DOHH2 (cell line): ENCODE data around the gene SLC2A9.

Experiments
- H3F3A ChIP-seq: fragments of 200-600 bp; sonication (generic), shearing (Covaris generic); 2 replicates; pipeline ENCODE4 v1.6.0; 2016; ENCODE audit warnings: antibody characterized with exemption, mild to moderate bottlenecking; ENCODE audit not compliant: control insufficient read depth, insufficient read depth
- H3K27ac ChIP-seq: fragments of 200-600 bp; sonication (generic); 2 replicates; pipeline ENCODE4 v1.5.1; 2014; ENCODE audit warnings: low read depth, mild to moderate bottlenecking, low read length, moderate library complexity
- H3K27me3 ChIP-seq: fragments of 200-600 bp; sonication (generic); 2 replicates; pipeline ENCODE4 v1.6.1; 2014; ENCODE audit warnings: mild to moderate bottlenecking, low read length, mixed read lengths; ENCODE audit not compliant: control insufficient read depth
- H3K36me3 ChIP-seq: fragments of 200-600 bp; sonication (generic); 2 replicates; pipeline ENCODE4 v1.6.1; 2014; ENCODE audit warnings: mild to moderate bottlenecking, low read length, moderate library complexity, mixed read lengths; ENCODE audit not compliant: control insufficient read depth
- H3K4me1 ChIP-seq: fragments of 200-600 bp; sonication (generic); 2 replicates; pipeline ENCODE4 v1.6.1; 2014; ENCODE audit warnings: mild to moderate bottlenecking, low read length, mixed read lengths; ENCODE audit not compliant: control insufficient read depth
- H3K4me2 ChIP-seq: fragments of 200-600 bp; sonication (generic); 2 replicates; pipeline ENCODE4 v1.6.0; 2014; ENCODE audit warnings: mild to moderate bottlenecking, low read length, moderate library complexity
- H3K4me3 ChIP-seq: fragments of 200-600 bp; sonication (generic); 2 replicates; pipeline ENCODE4 v1.5.1; 2014; ENCODE audit warnings: mild to moderate bottlenecking, low read length, mixed read lengths
- H3K79me2 ChIP-seq: fragments of 200-600 bp; sonication (generic); 2 replicates; pipeline ENCODE4 v1.6.1; 2014; ENCODE audit warnings: mild to moderate bottlenecking, low read length, mixed read lengths; ENCODE audit not compliant: control insufficient read depth
- H3K9me2 ChIP-seq: fragments of 200-600 bp; sonication (generic); replicated peaks from 2 replicates; pipeline ENCODE4 v1.6.1; 2014; ENCODE audit warnings: mild to moderate bottlenecking, low read length, mixed read lengths; ENCODE audit not compliant: control insufficient read depth
- H3K9me3 ChIP-seq: fragments of 200-600 bp; sonication (generic); 2 replicates; pipeline ENCODE4 v1.6.1; 2014; ENCODE audit warnings: antibody characterized with exemption, low read length, mixed read lengths; ENCODE audit not compliant: control insufficient read depth, insufficient read depth
- H4K20me1 ChIP-seq: fragments of 200-600 bp; sonication (generic); 2 replicates; pipeline ENCODE4 v1.6.0; 2014; ENCODE audit warnings: low read depth, mild to moderate bottlenecking, antibody characterized with exemption, low read length, moderate library complexity; ENCODE audit not compliant: control insufficient read depth, insufficient read depth
- EZH2phosphoT487 ChIP-seq: fragments of 200-600 bp; sonication (generic); IDR thresholded peaks from 2 replicates; pipeline ENCODE4 v1.6.1; 2017; ENCODE audit warnings: borderline replicate concordance, mild to moderate bottlenecking, antibody characterized with exemption, low read length, moderate library complexity, mixed read lengths
- TF ChIP-seq, protein P1 (sequence below): fragments of 200-600 bp; sonication (generic); IDR thresholded peaks from one replicate; pipeline ENCODE4 v1.5.1; 2014; ENCODE audit warnings: antibody characterized with exemption, mild to moderate bottlenecking, low read depth, low read length; ENCODE audit not compliant: poor library complexity, severe bottlenecking

The SLC2A9 gene

GRCh38 chr4:10066206-10066605 lies 44.9 kb upstream of the SLC2A9 start:
- Histone ChIP-seq H3K36me3 (no peaks in the 10 kb centered on the region), H3K9me3 (no peaks in the 10 kb centered on the region), H4K20me1 (no peaks in the 10 kb centered on the region), H3F3A (no peaks in the 10 kb centered on the region), H3K4me1 (peaks cover 1% of the 10 kb centered on the region), H3K9me2 (no peaks in the 10 kb centered on the region), H3K4me3 (no peak overlapping the region), H3K79me2 (no peaks in the 10 kb centered on the region), H3K27me3 (no peaks in the 10 kb centered on the region), H3K4me2 (no peak overlapping the region), H3K27ac (no peak overlapping the region)
- no peak for TF ChIP-seq EZH2phosphoT487
- TF ChIP-seq, protein P1, sequence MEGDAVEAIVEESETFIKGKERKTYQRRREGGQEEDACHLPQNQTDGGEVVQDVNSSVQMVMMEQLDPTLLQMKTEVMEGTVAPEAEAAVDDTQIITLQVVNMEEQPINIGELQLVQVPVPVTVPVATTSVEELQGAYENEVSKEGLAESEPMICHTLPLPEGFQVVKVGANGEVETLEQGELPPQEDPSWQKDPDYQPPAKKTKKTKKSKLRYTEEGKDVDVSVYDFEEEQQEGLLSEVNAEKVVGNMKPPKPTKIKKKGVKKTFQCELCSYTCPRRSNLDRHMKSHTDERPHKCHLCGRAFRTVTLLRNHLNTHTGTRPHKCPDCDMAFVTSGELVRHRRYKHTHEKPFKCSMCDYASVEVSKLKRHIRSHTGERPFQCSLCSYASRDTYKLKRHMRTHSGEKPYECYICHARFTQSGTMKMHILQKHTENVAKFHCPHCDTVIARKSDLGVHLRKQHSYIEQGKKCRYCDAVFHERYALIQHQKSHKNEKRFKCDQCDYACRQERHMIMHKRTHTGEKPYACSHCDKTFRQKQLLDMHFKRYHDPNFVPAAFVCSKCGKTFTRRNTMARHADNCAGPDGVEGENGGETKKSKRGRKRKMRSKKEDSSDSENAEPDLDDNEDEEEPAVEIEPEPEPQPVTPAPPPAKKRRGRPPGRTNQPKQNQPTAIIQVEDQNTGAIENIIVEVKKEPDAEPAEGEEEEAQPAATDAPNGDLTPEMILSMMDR = no peak

GRCh38 chr4:10063544-10064300 lies 42.4 kb upstream of the SLC2A9 start:
- Histone ChIP-seq H3K36me3 (no peaks in the 10 kb centered on the region), H3K27ac (no peak overlapping the region)

GRCh38 chr4:10061650-10062415 lies 40.5 kb upstream of the SLC2A9 start:
- H3K36me3 ChIP-seq = no peaks in the 10 kb centered on the region
- H3K27me3 ChIP-seq = no peaks in the 10 kb centered on the region
- H3K79me2 ChIP-seq = no peaks in the 10 kb centered on the region
- no peak overlapping the region for H3K4me3 ChIP-seq
- no peaks in the 10 kb centered on the region for H3F3A ChIP-seq
- H4K20me1 ChIP-seq = no peaks in the 10 kb centered on the region
- peaks cover 7% of the 10 kb centered on the region for H3K4me1 ChIP-seq
- no peaks in the 10 kb centered on the region for H3K9me2 ChIP-seq
- no peak overlapping the region for H3K27ac ChIP-seq
- H3K4me2 ChIP-seq = no peak overlapping the region
- no peaks in the 10 kb centered on the region for H3K9me3 ChIP-seq
- TF ChIP-seq, protein P1 = no peak
- no peak for TF ChIP-seq EZH2phosphoT487

More at GRCh38 chr4:10063544-10064300, 42.4 kb upstream of the SLC2A9 start:
- H3K4me1 ChIP-seq = peaks cover 7% of the 10 kb centered on the region
- no peak overlapping the region for H3K4me3 ChIP-seq
- H3K9me2 ChIP-seq = no peaks in the 10 kb centered on the region
- no peaks in the 10 kb centered on the region for H3F3A ChIP-seq
- H3K9me3 ChIP-seq = no peaks in the 10 kb centered on the region
- H3K79me2 ChIP-seq = no peaks in the 10 kb centered on the region
- H3K4me2 ChIP-seq = no peak overlapping the region
- H3K27me3 ChIP-seq = no peaks in the 10 kb centered on the region
- no peak for TF ChIP-seq EZH2phosphoT487
- TF ChIP-seq, protein P1 = peak; percentile 43
- no peaks in the 10 kb centered on the region for H4K20me1 ChIP-seq
